Osteoblast (primary cell): ENCODE results near the gene CDX2. TPM values are rescaled to one million over a fixed set of nuclear protein-coding genes. Genes with fewer than 3 reads are reported as not detected.

Experiments
- DNase-seq: peaks from one replicate; pipeline ENCODE4 v3.0.0; 2011; ENCODE audit warnings: low spot score, mixed read lengths; ENCODE audit not compliant: insufficient read length; ENCODE audit errors: missing footprints
- H2AFZ ChIP-seq: 2 replicates; pipeline ENCODE4 v1.6.0; 2011; ENCODE audit warnings: mild to moderate bottlenecking, low read length
- H3K27ac ChIP-seq: 2 replicates; pipeline ENCODE4 v1.5.1; 2011; ENCODE audit warnings: mild to moderate bottlenecking, low read depth, low read length, moderate library complexity
- H3K27me3 ChIP-seq: 2 replicates; pipeline ENCODE4 v1.6.0; 2012; ENCODE audit warnings: mild to moderate bottlenecking, control low read depth, inconsistent platforms, low read length, moderate library complexity; ENCODE audit not compliant: insufficient read depth
- H3K36me3 ChIP-seq: 2 replicates; pipeline ENCODE4 v1.5.1; 2011; ENCODE audit warnings: mild to moderate bottlenecking, low read length, control low read depth, moderate library complexity; ENCODE audit not compliant: insufficient read depth
- H3K4me1 ChIP-seq: 2 replicates; pipeline ENCODE4 v1.5.1; 2011; ENCODE audit warnings: mild to moderate bottlenecking, low read length, control low read depth, moderate library complexity; ENCODE audit not compliant: insufficient read depth
- H3K4me2 ChIP-seq: 2 replicates; pipeline ENCODE4 v1.6.0; 2011; ENCODE audit warnings: mild to moderate bottlenecking, low read length; ENCODE audit not compliant: insufficient read depth
- H3K4me3 ChIP-seq: fragments of 200-600 bp; sonication (generic); 3 replicates; pipeline ENCODE4 v1.5.1; 2012; ENCODE audit warnings: mild to moderate bottlenecking, low read length, inconsistent platforms; ENCODE audit not compliant: insufficient read depth
- H3K79me2 ChIP-seq: 2 replicates; pipeline ENCODE4 v1.6.0; 2012; ENCODE audit warnings: mild to moderate bottlenecking, low read length, control low read depth, inconsistent platforms; ENCODE audit not compliant: insufficient read depth
- H3K9me3 ChIP-seq: 2 replicates; pipeline ENCODE4 v1.5.1; 2011; ENCODE audit warnings: low read depth, low read length, control low read depth
- H4K20me1 ChIP-seq: 2 replicates; pipeline ENCODE4 v1.6.0; 2012; ENCODE audit warnings: mild to moderate bottlenecking, low read length, control low read depth; ENCODE audit not compliant: insufficient read depth
- CTCF ChIP-seq: IDR thresholded peaks from 2 replicates; pipeline ENCODE4 v1.5.1; 2011; ENCODE audit warnings: mild to moderate bottlenecking, low read depth, low read length, moderate library complexity; ENCODE audit errors: extremely low read depth
- total RNA-seq: library from RNA; depleted of rRNA; stranded (reverse); fragments of >200 nt; gene quantifications from 2 replicates; pipeline ENCODE4 v1.2.3, GENCODE V29; 2012

CDX2 gene
- total RNA-seq, 1 donor: not detected

DNA sequence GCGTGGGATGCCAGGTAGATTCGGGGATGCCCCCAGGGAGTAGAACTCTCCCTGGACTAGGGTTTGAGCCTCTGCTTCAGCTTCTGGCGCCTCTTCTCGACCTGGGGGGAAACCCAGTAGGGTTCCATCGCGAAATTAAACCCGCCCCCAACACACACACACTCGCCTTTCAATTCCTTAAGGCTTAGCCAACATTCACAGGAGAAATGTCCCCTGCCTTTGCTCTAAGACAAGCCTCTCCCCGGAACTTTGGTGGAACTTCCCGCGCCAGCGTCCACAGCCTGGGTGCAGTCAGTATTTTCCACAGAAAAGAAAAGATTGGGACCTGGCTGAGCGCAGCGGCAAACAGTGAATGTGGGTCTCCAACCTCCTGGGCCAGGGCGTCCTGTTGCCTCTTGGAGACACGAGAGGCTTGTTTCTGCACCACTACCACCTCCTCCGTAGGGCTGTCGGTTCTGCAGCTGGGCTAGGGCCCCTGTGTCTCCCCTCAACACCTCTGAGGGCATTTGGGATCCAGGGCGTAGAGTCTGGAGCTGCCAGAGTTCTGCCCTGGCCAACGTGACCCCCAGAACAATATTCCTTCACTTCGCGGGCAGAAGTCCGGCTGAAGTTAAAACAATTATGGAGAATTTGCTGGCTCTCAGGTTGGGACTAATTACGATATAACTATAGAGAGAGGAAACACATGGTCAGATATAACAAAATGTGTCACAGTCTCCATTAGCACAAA lies 46.1 kb downstream of the CDX2 start:
- no peaks in the 10 kb centered on the region for H3K4me1 ChIP-seq
- no peak for TF ChIP-seq CTCF
- H3K9me3 ChIP-seq: no peaks in the 10 kb centered on the region
- no peaks in the 10 kb centered on the region for H4K20me1 ChIP-seq
- no peaks in the 10 kb centered on the region for H3K36me3 ChIP-seq
- no peak overlapping the region for H3K4me2 ChIP-seq
- no peak overlapping the region for H2AFZ ChIP-seq
- DNase-seq: no peak
- no peaks in the 10 kb centered on the region for H3K79me2 ChIP-seq
- peaks cover 99% of the 10 kb centered on the region for H3K27me3 ChIP-seq
- H3K4me3 ChIP-seq: no peak overlapping the region
- H3K27ac ChIP-seq: no peak overlapping the region

DNA sequence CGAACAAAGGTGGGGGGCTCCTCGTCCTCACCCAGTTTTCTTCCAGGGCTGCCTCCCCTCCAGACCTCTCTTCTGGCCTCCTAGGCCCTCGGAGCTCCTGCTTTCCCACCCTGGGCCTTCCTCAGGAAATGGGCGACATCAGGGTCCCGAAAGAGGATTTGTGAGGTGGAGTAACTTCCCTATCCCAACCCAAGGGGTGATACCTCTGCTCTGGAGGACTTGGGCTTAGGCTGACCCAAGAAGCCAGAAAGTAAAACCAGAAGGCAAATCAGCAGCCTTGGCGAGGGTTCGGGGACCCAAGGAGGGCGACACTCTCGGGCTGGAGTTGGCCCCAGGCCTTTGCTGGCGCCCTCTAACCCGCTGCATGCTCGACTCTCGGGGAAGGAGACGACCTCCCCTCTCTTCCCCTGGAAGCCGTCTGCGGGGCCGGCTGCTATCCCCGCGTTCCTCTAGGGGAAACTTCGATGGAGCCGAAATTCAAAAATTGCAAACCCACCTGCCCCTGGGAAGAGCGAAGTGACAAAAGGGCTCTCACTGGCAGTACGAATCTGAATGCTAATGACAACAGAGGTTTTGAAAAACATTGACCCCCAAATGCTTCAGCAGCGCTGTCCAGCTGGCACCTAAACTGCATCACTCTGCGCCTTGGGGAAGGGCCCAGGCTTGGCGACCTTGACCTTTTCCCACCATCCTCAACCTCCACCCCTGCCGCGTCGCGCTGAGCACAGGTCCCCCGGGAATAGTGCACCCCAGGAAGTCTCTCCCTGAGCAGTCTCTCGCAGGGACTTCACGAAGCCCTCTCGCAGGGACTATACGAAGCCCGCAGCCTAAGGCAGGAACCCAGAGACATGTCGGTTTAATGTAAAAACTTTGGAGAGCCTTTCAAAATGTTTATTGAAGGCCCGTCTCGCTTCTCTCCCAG lies 46.9 kb downstream of the CDX2 start:
- no peak overlapping the region for H3K4me3 ChIP-seq
- no peaks in the 10 kb centered on the region for H3K4me1 ChIP-seq
- no peak for TF ChIP-seq CTCF
- no peaks in the 10 kb centered on the region for H3K9me3 ChIP-seq
- H3K27me3 ChIP-seq: peaks cover 99% of the 10 kb centered on the region
- no peak overlapping the region for H3K4me2 ChIP-seq
- no peak overlapping the region for H3K27ac ChIP-seq
- H3K36me3 ChIP-seq: no peaks in the 10 kb centered on the region
- peak; percentile 79 for DNase-seq
- H2AFZ ChIP-seq: no peak overlapping the region
- no peaks in the 10 kb centered on the region for H4K20me1 ChIP-seq
- no peaks in the 10 kb centered on the region for H3K79me2 ChIP-seq

GRCh38 chr13:27921421-27921960 lies 47.6 kb downstream of the CDX2 start:
- Histone ChIP-seq H4K20me1 (no peaks in the 10 kb centered on the region), H3K4me1 (no peaks in the 10 kb centered on the region), H3K4me2 (peak overlapping the region; percentile 64), H3K4me3 (peak overlapping the region; percentile 53), H3K27me3 (peaks cover 99% of the 10 kb centered on the region), H2AFZ (no peak overlapping the region), H3K9me3 (no peaks in the 10 kb centered on the region), H3K36me3 (no peaks in the 10 kb centered on the region), H3K79me2 (no peaks in the 10 kb centered on the region), H3K27ac (no peak overlapping the region)
- DNase-seq: peak; percentile 58
- no peak for TF ChIP-seq CTCF
